COLO829 (cell line): ENCODE data around the gene B3GALT5.
A peak's percentile ranks its signal among the peaks of the same experiment; 100 is the strongest.
"Not testable (repeated sequence)": the region's sequence is repeated elsewhere in the genome, so short reads cannot be mapped to it uniquely, and the experiment has no call there.

ENCODE experiments used
- DNase-seq: peaks from one replicate; pipeline ENCODE4 v3.0.0; 2012; ENCODE audit warnings: low spot score

The B3GALT5 gene

GRCh38 chr21:39667353-39667891, 54.7 kb downstream of the B3GALT5 start:
- no peak for DNase-seq

- no peak for DNase-seq
Observed at GRCh38 chr21:39668369-39668768, 55.6 kb downstream of the B3GALT5 start.

- no peak for DNase-seq
Observed at GRCh38 chr21:39669485-39669884, 56.7 kb downstream of the B3GALT5 start.

- no peak for DNase-seq
Observed at GRCh38 chr21:39669976-39670661, 57.4 kb downstream of the B3GALT5 start.

- DNase-seq: no peak
Observed at GRCh38 chr21:39670701-39671100, 58.0 kb downstream of the B3GALT5 start.

GRCh38 chr21:39671986-39672385, 59.2 kb downstream of the B3GALT5 start:
- DNase-seq: no peak

- no peak for DNase-seq
Observed at GRCh38 chr21:39673163-39673562, 60.4 kb downstream of the B3GALT5 start.

GRCh38 chr21:39673736-39674135, 61.0 kb downstream of the B3GALT5 start:
- no peak for DNase-seq

- no peak for DNase-seq
Observed at GRCh38 chr21:39674801-39675200, 62.1 kb downstream of the B3GALT5 start.

GRCh38 chr21:39675590-39675989, 62.9 kb downstream of the B3GALT5 start:
- no peak for DNase-seq

GRCh38 chr21:39675993-39676661, 63.4 kb downstream of the B3GALT5 start:
- DNase-seq: no peak

- no peak for DNase-seq
Observed at GRCh38 chr21:39680216-39680615, 67.5 kb downstream of the B3GALT5 start.

GRCh38 chr21:39681257-39681656, 68.5 kb downstream of the B3GALT5 start:
- DNase-seq: no peak

- DNase-seq: no peak
Observed at GRCh38 chr21:39681845-39682244, 69.1 kb downstream of the B3GALT5 start.

- DNase-seq: no peak
Observed at GRCh38 chr21:39685236-39685635, 72.5 kb downstream of the B3GALT5 start.

- DNase-seq: peak; percentile 15
Observed at GRCh38 chr21:39685991-39686390, 73.3 kb downstream of the B3GALT5 start.

- no peak for DNase-seq
Observed at GRCh38 chr21:39686646-39687468, 74.1 kb downstream of the B3GALT5 start.

- DNase-seq: no peak
Observed at GRCh38 chr21:39688010-39688409, 75.3 kb downstream of the B3GALT5 start.

GRCh38 chr21:39689860-39690259, 77.1 kb downstream of the B3GALT5 start:
- not testable (repeated sequence) for DNase-seq

GRCh38 chr21:39690454-39690853, 77.7 kb downstream of the B3GALT5 start:
- no peak for DNase-seq

- DNase-seq: no peak
Observed at GRCh38 chr21:39694750-39695149, 82.0 kb downstream of the B3GALT5 start.

GRCh38 chr21:39696196-39696595, 83.5 kb downstream of the B3GALT5 start:
- DNase-seq: no peak

GRCh38 chr21:39696618-39697017, 83.9 kb downstream of the B3GALT5 start:
- no peak for DNase-seq
